ENCODE measurements around the gene METRNL.

- TF ChIP-seq CTCF (conservative IDR thresholded peaks at IDR 0.05) = no peak
- no peak for TF ChIP-seq ZFX (IDR thresholded peaks at IDR 0.05)
These were observed 43.2 kb upstream of the METRNL start for GRCh38 chr17:83036193-83036592.

Measured in C4-2B (cell line).